Loucy (cell line): ENCODE measurements around the gene APMAP.

Experiments used
- CTCF ChIP-seq: fragments of 200-600 bp; sonication (generic); conservative IDR thresholded peaks from 2 replicates; pipeline ENCODE4 v1.5.1; 2014; ENCODE audit warnings: mild to moderate bottlenecking, antibody characterized with exemption, low read length
- EZH2phosphoT487 ChIP-seq: fragments of 200-600 bp; IDR thresholded peaks from 2 replicates; pipeline ENCODE4 v1.6.1; 2018; ENCODE audit warnings: antibody characterized with exemption, mild to moderate bottlenecking, moderate library complexity, borderline replicate concordance

GRCh38 chr20:25040438-25040831 is 47.9 kb upstream of the APMAP start:
- no peak for TF ChIP-seq CTCF
- TF ChIP-seq EZH2phosphoT487: no peak
